Breast epithelium (tissue), 3 donors: Measurements from ENCODE around the gene SNTB2.

Experiments
- POLR2A ChIP-seq: fragments of 450-650 bp; IDR thresholded peaks from one replicate; pipeline ENCODE4 v1.6.1; 2016; ENCODE audit warnings: antibody characterized with exemption, mild to moderate bottlenecking, moderate library complexity
- POLR2AphosphoS5 ChIP-seq, 3 donors: sonication (generic); formaldehyde crosslinking; IDR thresholded peaks; one replicate each; pipeline ENCODE4 v1.6.1; 2017; ENCODE audit warnings: antibody characterized with exemption in 3 of 3
- TF ChIP-seq, protein P1 (sequence below), 3 donors: fragments of 450-650 bp; IDR thresholded peaks; one replicate each; pipeline ENCODE4 v1.5.1; 2016 to 2017; ENCODE audit warnings: antibody characterized with exemption in 3 of 3, mild to moderate bottlenecking in 3 of 3, moderate library complexity in 3 of 3

GRCh38 chr16:69143116-69143515, 43.8 kb upstream of the SNTB2 start:
- TF ChIP-seq, protein P1, sequence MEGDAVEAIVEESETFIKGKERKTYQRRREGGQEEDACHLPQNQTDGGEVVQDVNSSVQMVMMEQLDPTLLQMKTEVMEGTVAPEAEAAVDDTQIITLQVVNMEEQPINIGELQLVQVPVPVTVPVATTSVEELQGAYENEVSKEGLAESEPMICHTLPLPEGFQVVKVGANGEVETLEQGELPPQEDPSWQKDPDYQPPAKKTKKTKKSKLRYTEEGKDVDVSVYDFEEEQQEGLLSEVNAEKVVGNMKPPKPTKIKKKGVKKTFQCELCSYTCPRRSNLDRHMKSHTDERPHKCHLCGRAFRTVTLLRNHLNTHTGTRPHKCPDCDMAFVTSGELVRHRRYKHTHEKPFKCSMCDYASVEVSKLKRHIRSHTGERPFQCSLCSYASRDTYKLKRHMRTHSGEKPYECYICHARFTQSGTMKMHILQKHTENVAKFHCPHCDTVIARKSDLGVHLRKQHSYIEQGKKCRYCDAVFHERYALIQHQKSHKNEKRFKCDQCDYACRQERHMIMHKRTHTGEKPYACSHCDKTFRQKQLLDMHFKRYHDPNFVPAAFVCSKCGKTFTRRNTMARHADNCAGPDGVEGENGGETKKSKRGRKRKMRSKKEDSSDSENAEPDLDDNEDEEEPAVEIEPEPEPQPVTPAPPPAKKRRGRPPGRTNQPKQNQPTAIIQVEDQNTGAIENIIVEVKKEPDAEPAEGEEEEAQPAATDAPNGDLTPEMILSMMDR (IDR thresholded peaks at IDR 0.05), result no peak
- TF ChIP-seq POLR2A (no peak), POLR2AphosphoS5 (IDR thresholded peaks at IDR 0.05) (no peak)
